ENCODE data around the gene CHIT1.

CHIT1 gene

DNA sequence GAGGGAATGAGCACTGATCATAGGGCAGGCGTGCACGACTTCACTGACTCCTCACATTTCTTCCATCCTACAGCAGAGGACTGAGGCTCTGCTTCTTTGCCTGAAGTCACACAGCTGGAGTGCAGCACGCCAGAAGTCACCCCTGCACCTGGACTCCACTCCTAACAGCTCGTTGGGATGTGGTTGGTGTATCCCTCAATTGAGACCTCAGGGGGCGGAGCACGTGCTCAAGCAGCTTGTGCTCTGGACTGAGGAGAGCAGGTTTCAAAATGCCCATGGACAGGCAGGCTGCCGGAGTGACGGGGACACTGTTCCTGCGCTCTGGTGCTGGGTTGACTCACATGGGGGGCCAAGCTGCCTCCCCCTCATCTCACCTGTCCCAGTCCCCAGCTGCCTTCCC lies 13.9 kb downstream of the CHIT1 start:
- no peak for DNase-seq (ENCODE audit: low read depth)
- TF ChIP-seq, protein P1, sequence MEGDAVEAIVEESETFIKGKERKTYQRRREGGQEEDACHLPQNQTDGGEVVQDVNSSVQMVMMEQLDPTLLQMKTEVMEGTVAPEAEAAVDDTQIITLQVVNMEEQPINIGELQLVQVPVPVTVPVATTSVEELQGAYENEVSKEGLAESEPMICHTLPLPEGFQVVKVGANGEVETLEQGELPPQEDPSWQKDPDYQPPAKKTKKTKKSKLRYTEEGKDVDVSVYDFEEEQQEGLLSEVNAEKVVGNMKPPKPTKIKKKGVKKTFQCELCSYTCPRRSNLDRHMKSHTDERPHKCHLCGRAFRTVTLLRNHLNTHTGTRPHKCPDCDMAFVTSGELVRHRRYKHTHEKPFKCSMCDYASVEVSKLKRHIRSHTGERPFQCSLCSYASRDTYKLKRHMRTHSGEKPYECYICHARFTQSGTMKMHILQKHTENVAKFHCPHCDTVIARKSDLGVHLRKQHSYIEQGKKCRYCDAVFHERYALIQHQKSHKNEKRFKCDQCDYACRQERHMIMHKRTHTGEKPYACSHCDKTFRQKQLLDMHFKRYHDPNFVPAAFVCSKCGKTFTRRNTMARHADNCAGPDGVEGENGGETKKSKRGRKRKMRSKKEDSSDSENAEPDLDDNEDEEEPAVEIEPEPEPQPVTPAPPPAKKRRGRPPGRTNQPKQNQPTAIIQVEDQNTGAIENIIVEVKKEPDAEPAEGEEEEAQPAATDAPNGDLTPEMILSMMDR (IDR thresholded peaks at IDR 0.05; ENCODE audit: low read depth, low read length, missing control alignments): no peak
- no peak overlapping the region for H3K4me3 ChIP-seq (ENCODE audit: low read depth, low read length)

DNA sequence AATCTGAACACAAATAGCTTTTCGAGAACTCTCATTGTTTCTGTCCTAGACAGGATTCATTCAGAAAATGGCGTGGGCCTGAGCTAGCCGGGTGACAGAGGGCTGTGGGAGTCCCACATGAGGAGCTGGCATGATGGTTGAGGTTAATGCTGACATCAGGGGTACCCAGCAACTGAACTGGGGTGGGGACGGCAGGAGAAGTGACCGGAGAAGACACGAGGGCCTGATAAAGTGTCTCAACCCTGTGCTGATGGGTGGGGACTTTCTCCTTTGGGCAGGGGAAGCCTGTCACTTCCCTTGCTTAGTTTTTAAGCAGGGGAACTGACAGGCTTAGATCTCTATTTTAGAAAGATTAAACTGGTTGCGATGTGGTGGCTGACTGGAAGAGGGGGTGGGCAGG lies 14.6 kb downstream of the CHIT1 start:
- no peak for DNase-seq (ENCODE audit: low read depth)
- H3K4me3 ChIP-seq (ENCODE audit: low read depth, low read length): no peak overlapping the region
- TF ChIP-seq, protein P1 (IDR thresholded peaks at IDR 0.05; ENCODE audit: low read depth, low read length, missing control alignments): no peak

DNA sequence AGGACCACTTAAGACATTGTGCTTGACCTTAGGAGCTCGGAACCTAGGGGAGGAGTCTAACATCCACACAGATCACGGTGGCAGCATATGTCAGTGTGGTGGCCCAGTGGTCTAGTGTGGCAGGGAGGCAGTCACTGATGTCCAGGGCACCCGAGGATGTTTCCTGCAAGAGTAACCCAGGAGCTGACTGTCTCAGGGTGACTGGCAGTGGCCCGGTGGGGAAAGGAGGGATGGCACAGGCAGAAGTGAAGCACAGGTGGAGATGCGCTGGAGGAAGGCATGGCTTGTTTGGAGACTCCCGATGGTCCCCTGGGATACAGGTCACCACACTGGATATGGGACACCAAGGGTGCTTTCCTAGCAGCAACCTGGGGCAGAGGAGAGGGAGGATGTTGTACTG lies 16.3 kb downstream of the CHIT1 start:
- DNase-seq (ENCODE audit: low read depth): no peak
- TF ChIP-seq, protein P1 (IDR thresholded peaks at IDR 0.05; ENCODE audit: low read depth, low read length, missing control alignments): no peak
- no peak overlapping the region for H3K4me3 ChIP-seq (ENCODE audit: low read depth, low read length)

DNA sequence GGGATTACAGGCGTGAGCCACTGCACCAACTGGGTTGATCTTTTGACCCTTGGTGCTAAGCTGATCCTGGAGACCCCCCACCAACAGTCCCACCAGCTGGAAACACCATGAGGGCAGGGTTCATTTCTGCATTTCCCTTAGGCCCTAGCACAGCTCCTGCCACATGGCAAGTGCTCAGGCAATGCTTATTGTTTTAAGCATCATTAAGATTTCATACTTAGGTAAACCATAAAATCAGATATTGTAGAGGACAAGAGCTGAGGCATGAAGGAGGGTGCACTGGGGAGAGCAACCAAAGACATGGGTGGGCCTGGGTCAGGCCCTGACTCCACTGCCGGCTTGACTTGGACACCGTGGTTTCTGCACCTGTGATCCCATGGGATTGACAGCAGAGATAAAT lies 17.7 kb downstream of the CHIT1 start:
- no peak for DNase-seq (ENCODE audit: low read depth)
- TF ChIP-seq, protein P1 (IDR thresholded peaks at IDR 0.05; ENCODE audit: low read depth, low read length, missing control alignments): no peak
- no peak overlapping the region for H3K4me3 ChIP-seq (ENCODE audit: low read depth, low read length)

DNA sequence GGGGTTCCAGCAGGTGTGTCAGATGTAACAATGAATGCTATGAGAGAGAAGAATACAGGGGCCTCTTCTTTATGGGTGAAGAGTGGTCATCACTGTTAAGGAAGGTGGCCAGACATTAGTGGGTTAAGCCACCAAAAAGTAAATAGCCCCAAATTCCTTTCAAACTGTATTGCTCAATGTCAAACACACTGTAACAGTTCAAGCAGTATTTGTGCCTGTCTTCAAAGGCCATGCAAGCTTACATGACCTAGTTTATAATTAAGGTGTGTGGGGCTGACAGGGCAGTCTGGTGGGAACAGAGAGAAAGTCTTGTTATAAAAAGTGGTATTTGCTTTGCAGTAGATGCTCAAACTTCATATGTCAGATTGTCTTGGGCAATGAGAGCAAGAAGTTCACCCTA lies 18.5 kb downstream of the CHIT1 start:
- H3K4me3 ChIP-seq (ENCODE audit: low read depth, low read length): no peak overlapping the region
- no peak for DNase-seq (ENCODE audit: low read depth)
- TF ChIP-seq, protein P1 (IDR thresholded peaks at IDR 0.05; ENCODE audit: low read depth, low read length, missing control alignments): no peak

DNA sequence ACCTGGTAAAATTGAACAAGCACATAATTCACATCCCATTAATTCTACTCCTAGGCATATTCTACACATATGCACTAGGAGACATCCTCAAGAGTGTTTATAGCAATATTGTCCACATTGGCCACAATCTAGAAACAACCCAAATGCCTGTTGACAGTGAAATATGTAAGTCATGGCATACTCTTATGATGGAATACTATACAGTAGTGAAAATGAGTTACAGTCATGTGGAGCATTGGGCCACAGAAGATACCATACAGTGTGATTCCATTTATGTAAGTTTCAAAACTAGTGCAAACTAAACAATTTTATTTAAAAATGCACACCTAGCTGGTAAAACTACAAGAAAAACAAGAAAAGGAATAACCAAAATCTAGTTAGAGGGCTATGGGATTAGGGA lies 19.1 kb downstream of the CHIT1 start:
- DNase-seq (ENCODE audit: low read depth): no peak
- TF ChIP-seq, protein P1 (IDR thresholded peaks at IDR 0.05; ENCODE audit: low read depth, low read length, missing control alignments): no peak
- H3K4me3 ChIP-seq (ENCODE audit: low read depth, low read length): no peak overlapping the region

DNA sequence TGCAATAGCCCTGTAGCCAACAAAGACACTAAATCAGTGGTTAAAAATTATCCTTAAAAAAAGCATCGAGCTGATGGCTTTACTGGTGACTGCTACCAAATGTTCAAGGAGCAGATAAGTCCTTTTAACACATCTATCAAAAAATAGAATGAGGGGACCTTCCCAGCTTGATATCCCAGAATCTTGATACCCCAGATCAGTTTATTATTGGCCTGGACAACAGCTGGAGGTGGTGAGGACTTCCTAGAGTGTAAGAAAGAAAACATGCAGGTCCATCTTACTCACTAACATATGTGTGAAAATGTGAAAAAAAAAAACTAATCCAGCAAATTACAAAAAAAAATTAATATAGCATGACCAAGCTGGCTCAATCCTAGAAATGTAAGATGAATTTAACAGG lies 21.3 kb downstream of the CHIT1 start:
- no peak for DNase-seq (ENCODE audit: low read depth)
- TF ChIP-seq, protein P1 (IDR thresholded peaks at IDR 0.05; ENCODE audit: low read depth, low read length, missing control alignments): no peak
- H3K4me3 ChIP-seq (ENCODE audit: low read depth, low read length): no peak overlapping the region

Measured in GM12864 (cell line).